Psoas muscle (tissue), 8 donors: ENCODE measurements around the gene LETMD1. TPM values are rescaled to one million over a fixed set of nuclear protein-coding genes. Genes with fewer than 3 reads are reported as not detected.

ENCODE experiments used
- ATAC-seq, 4 donors: fragments of 200-7000 bp; cut with Tn5 transposase; one replicate each; pipeline ENCODE4 v1.9.1; 2020; ENCODE audit warnings: moderate library complexity in 3 of 4, mild to moderate bottlenecking in 2 of 4
- DNase-seq, 2 donors: peaks; one replicate each; pipeline ENCODE4 v3.0.0-alpha.2; 2020
- H3K27ac ChIP-seq: fragments of 200-600 bp; one replicate; pipeline ENCODE4 v1.8.0; 2022
- H3K27me3 ChIP-seq, 3 donors: fragments of 200-600 bp in 1 of 3; one replicate each; pipeline versions ENCODE4 v1.6.1 to v1.8.0; 2013 to 2022; ENCODE audit warnings: low read length in 2 of 3, mild to moderate bottlenecking in 2 of 3, moderate library complexity in 1 of 3; ENCODE audit not compliant: insufficient read depth in 3 of 3
- H3K36me3 ChIP-seq, 2 donors: fragments of 200-600 bp in 1 of 2; one replicate each; pipeline versions ENCODE4 v1.6.1 to v1.8.0; 2013 to 2022; ENCODE audit warnings: low read depth in 1 of 2, mild to moderate bottlenecking in 1 of 2, moderate library complexity in 1 of 2; ENCODE audit not compliant: insufficient read depth in 1 of 2
- H3K4me1 ChIP-seq: fragments of 200-600 bp; one replicate; pipeline ENCODE4 v1.8.0; 2022
- H3K4me3 ChIP-seq: fragments of 200-600 bp; one replicate; pipeline ENCODE4 v1.8.0; 2022; ENCODE audit warnings: mild to moderate bottlenecking
- H3K9me3 ChIP-seq: fragments of 200-600 bp; one replicate; pipeline ENCODE4 v1.8.0; 2022
- WGBS, 3 donors: extraction: QIAGEN DNeasy Blood & Tissue Kit; methylation state at CpG; one replicate each; pipeline versions ENCODE4 v1.1.6 to v1.1.7; 2013; 5-methylcytosine and 5-hydroxymethylcytosine counted together
- intact Hi-C, 2 donors: fragments of 100-400 bp; cut with DNase I; formaldehyde crosslinking; loops; one replicate each; pipeline versions ENCODE4 v1.11.0 to v1.14.2; 2022
- polyA plus RNA-seq, 3 donors: library from polyadenylated mRNA; stranded (reverse); fragments of 200-250 nt; gene quantifications; one replicate each; pipeline ENCODE4 v1.2.3, GENCODE V29; 2013
- total RNA-seq, 4 donors: library from RNA; stranded (reverse); fragmentation: NEBNext Ultra II Directional in 2 of 4; extraction: Animal tissue kit (Norgen Biotek cat#: 25700) in 2 of 4; gene quantifications; one replicate each; pipeline versions ENCODE4 v1.2.1 to v1.2.4, GENCODE V29; 2021 to 2023
- TF ChIP-seq, protein P1 (sequence below): fragments of 200-600 bp; IDR thresholded peaks from one replicate; pipeline ENCODE4 v1.8.0; 2022; ENCODE audit warnings: antibody characterized with exemption
- donor health status: healthy with polysubstance abuse.
- donor health status: DM: no; HTN: no; CAD: no; lungs with moderate emphysema.
- donor health status: Bipolar disorder and iron deficiency.
- donor health status: healthy.
- donor health status: DM: yes; HTN: yes; CAD: no.
- donor health status: DM: no; HTN: no; CAD: no.
- donor health status: DM: no; HTN: no; CAD: no.
- donor health status: DM: yes; HTN: yes; CAD: no.

The LETMD1 gene
- total and polyA plus RNA-seq, 7 donors: 17.4 to 41.5 (median 27.7) TPM

DNA sequence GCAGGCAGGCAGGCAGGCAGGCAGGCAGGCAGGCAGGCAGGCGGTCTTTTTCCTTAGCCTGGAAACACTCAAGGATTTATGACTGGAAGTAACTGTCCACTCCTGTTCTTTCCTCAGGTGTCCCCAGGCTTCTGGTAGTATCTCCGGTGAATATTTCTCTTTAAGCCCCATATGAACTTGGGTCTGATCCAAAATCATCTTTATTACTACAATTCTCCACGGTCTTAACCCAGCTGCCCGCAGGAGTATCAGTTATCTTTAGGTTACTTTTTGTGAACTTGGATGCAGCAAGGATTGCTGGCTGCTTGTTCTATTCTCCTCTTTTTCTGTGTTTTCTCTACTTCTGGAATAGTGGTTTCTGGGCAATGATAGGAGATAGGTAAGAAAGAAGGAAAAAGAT lies 32.0 kb downstream of the LETMD1 start:
- intact Hi-C loops: no loop called here
- H3K27me3 ChIP-seq: no peaks in the 10 kb centered on the region
- H3K9me3 ChIP-seq: no peaks in the 10 kb centered on the region
- H3K27ac ChIP-seq: no peak overlapping the region
- peaks cover 0 to 2% of the 10 kb centered on the region in 2 donors for H3K36me3 ChIP-seq
- no peak for DNase-seq
- no peak for ATAC-seq
- peaks cover 27% of the 10 kb centered on the region for H3K4me1 ChIP-seq
- 47 to 50% (median 49%) methylated on average over 4 of the region's 4 CpGs for WGBS, 3 donors
- TF ChIP-seq, protein P1, sequence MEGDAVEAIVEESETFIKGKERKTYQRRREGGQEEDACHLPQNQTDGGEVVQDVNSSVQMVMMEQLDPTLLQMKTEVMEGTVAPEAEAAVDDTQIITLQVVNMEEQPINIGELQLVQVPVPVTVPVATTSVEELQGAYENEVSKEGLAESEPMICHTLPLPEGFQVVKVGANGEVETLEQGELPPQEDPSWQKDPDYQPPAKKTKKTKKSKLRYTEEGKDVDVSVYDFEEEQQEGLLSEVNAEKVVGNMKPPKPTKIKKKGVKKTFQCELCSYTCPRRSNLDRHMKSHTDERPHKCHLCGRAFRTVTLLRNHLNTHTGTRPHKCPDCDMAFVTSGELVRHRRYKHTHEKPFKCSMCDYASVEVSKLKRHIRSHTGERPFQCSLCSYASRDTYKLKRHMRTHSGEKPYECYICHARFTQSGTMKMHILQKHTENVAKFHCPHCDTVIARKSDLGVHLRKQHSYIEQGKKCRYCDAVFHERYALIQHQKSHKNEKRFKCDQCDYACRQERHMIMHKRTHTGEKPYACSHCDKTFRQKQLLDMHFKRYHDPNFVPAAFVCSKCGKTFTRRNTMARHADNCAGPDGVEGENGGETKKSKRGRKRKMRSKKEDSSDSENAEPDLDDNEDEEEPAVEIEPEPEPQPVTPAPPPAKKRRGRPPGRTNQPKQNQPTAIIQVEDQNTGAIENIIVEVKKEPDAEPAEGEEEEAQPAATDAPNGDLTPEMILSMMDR: no peak
- no peak overlapping the region for H3K4me3 ChIP-seq

DNA sequence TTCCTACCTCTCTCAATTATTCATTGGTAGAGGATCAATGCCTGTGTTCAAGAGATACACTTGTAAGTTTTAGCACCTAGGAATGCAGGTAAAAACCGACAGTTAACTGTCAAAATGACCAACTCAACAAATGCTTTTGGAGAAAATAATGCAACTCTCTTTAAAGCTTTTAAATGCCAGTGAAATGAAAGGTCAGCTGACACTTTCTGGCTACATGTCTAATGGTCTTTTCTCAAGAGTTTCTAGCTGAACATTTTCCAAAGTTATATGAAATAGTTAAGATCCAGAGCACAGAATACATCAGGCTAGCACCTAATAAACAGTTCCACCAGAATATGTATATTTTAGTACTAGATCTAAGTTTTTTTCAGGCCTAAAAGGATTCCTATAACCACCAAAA lies 33.3 kb downstream of the LETMD1 start:
- 80 to 84% (median 83%) methylated on average over 1 of the region's 1 CpG for WGBS, 3 donors
- Histone ChIP-seq H3K4me1 (peaks cover 15% of the 10 kb centered on the region), H3K4me3 (no peak overlapping the region), H3K9me3 (no peaks in the 10 kb centered on the region), H3K27me3 (no peaks in the 10 kb centered on the region), H3K27ac (no peak overlapping the region), H3K36me3 (peaks cover 0 to 2% of the 10 kb centered on the region in 2 donors)
- DNase-seq (no peak), ATAC-seq (no peak)
- intact Hi-C loops: no loop called here
- TF ChIP-seq, protein P1: no peak

DNA sequence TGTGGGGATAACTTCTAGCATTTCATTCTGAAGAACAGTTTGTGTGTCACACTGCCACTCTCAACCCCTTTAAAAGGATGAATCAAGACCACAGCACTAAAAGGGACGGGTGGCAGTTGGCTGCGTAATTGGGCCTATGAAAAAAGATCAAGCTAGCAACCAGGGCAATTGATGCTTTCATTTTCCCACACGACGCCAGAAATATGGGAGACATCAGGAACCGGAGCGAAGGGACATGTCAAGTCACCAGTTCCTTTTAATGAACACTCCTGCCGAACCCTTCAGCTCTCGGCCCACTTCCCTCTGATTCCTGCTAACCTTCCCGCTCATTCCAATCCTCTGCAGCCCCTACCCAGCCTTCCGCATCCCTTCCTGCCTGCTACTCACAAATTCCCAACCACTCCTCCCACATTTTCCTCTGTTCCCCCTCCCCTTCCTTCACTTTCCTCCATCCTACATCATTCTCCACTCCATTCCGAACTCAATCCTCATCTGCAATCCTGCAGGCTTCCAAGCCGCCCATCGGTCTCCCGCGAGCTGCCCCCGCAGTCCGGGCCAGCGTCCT lies 34.5 kb downstream of the LETMD1 start:
- intact Hi-C loops: loop anchor here in 1 of 2 donors (1.0 to 2.0 kb wide), 2 partner anchors 31 to 156 kb away; partner anchors contain the start of gene DAZAP2
- Histone ChIP-seq H3K9me3 (no peaks in the 10 kb centered on the region), H3K4me3 (peak overlapping the region; percentile 89), H3K27ac (peak overlapping the region; percentile 91), H3K4me1 (peaks cover 13% of the 10 kb centered on the region), H3K27me3 (no peaks in the 10 kb centered on the region), H3K36me3 (peaks cover 0 to 2% of the 10 kb centered on the region in 2 donors)
- ATAC-seq: peak in 2 of 4 donors; percentile 1
- WGBS, 3 donors: 0 to 2% (median 2%) methylated on average over 18 of the region's 18 CpGs
- TF ChIP-seq, protein P1: no peak
- no peak for DNase-seq

DNA sequence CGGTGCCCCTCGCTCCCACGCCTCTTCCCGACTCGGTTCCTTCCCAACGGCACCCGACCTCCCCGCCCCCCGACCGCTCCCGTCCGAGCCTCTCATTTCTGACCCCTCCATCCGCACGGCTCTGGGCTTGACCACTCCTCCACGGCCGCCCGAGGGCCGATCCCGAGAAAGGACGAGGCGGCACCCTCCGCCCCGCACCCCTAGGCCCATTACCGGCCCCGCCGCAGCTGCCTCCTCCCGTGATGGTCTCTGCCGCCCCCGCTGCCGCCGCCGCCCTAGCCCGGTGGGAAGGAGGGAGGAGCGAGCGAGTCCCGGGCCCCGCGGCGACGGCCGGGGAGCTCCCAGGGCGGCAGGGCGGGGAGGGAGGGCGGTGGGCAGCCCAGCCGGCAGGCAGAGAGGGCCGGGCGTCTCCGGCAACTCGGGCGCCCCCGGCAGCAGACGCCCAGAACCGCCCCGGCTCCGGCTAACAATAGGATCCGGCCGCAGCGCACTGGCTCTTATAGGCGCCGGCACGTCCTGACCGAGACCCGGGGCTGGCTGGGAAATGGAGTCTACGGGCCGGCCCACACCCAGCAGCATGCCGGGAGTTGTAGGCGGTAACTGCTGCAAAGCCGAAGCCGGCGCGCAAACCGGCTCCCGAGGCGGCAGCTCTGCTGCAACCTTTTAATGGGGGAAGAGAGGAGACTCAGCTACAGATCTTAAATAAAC lies 35.2 kb downstream of the LETMD1 start, which contains the start of gene CSRNP2:
CSRNP2 (minus strand) TSS at position 471 of the 708 bp plus-strand sequence. CDS start 7,035 bp downstream, outside the sequence.
- Histone ChIP-seq H3K4me3 (peak within 1 kb of the TSS; percentile 89), H3K4me1 (peaks cover 7% of the 10 kb centered on the region), H3K27me3 (no peaks in the 10 kb centered on the region), H3K36me3 (no peaks in the 10 kb centered on the region), H3K9me3 (no peaks in the 10 kb centered on the region), H3K27ac (peak within 1 kb of the TSS; percentile 91)
- ATAC-seq (peak; percentile 98 to 99 (median 98)), DNase-seq (peak; percentile 97 to 98)
- WGBS, 3 donors: 0 to 1% (median 0%) methylated on average over 47 to 74 of the region's 74 CpGs
- TF ChIP-seq, protein P1: peak; percentile 24
- intact Hi-C loops: loop anchor here in 1 of 2 donors (1.0 to 2.0 kb wide), 2 partner anchors 32 to 156 kb away; partner anchors contain the start of gene DAZAP2
